Astrocyte (in vitro differentiated cells and primary cell): Measurements from ENCODE around the gene HOPX.

Experiments used
- EZH2 ChIP-seq: IDR thresholded peaks from 2 replicates; pipeline ENCODE4 v1.6.1; 2012; ENCODE audit warnings: mild to moderate bottlenecking, low read length, inconsistent platforms; ENCODE audit not compliant: insufficient read depth
- TF ChIP-seq, protein P1 (sequence below): IDR thresholded peaks from 2 replicates; pipeline ENCODE4 v1.5.1; 2011; ENCODE audit warnings: low read depth, mild to moderate bottlenecking, inconsistent platforms, low read length, moderate library complexity; ENCODE audit not compliant: insufficient read depth

DNA sequence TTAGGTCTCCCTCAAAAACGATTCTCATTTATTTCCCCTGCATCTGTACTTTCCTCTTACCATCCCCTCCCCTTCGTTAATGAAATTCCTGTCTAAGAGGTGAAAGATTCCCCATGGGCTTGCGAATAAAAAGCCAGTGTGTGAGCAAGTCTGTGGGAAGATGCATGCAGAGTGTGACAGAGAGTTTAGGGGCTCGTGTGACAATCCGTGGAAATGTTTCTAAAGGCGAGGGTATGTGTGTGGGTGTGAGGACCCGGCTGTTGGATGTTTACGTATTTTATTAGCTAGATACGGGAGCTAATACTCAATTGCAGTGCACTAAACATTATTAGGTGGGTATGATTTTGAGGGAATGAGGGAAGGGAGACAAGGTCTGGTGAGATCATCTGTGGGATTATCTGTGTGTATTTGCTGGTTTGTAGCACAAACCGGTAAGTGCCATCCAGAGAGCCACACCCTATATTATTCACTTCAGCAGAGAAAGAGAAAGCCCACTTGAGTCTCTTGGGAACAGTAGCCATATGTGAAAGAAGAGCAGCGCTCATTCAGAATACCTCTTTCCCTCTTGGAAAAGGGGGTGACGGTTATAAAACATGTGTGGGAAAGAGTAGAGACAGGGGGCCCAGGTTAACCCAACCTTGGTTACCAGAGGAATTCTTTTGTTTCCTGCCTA lies 893 bp upstream of the HOPX start:
- TF ChIP-seq, protein P1, sequence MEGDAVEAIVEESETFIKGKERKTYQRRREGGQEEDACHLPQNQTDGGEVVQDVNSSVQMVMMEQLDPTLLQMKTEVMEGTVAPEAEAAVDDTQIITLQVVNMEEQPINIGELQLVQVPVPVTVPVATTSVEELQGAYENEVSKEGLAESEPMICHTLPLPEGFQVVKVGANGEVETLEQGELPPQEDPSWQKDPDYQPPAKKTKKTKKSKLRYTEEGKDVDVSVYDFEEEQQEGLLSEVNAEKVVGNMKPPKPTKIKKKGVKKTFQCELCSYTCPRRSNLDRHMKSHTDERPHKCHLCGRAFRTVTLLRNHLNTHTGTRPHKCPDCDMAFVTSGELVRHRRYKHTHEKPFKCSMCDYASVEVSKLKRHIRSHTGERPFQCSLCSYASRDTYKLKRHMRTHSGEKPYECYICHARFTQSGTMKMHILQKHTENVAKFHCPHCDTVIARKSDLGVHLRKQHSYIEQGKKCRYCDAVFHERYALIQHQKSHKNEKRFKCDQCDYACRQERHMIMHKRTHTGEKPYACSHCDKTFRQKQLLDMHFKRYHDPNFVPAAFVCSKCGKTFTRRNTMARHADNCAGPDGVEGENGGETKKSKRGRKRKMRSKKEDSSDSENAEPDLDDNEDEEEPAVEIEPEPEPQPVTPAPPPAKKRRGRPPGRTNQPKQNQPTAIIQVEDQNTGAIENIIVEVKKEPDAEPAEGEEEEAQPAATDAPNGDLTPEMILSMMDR = no peak
- TF ChIP-seq EZH2 = no peak
